ENCODE data around the gene ARL8A.

ARL8A gene

GRCh38 chr1:202165267-202165941, 20.9 kb upstream of the ARL8A start:
- no peak for DNase-seq (ENCODE audit: low read depth in 2 of 2)
- TF ChIP-seq CTCF (IDR thresholded peaks at IDR 0.05; ENCODE audit: low read depth, low read length) = no peak
- H3K4me3 ChIP-seq (replicated peaks in 1 of 2; ENCODE audit: low read depth in 2 of 2, low read length in 2 of 2) = no peak overlapping the region

- no peak for TF ChIP-seq CTCF (IDR thresholded peaks at IDR 0.05; ENCODE audit: low read depth, low read length)
- no peak overlapping the region for H3K4me3 ChIP-seq (replicated peaks in 1 of 2; ENCODE audit: low read depth in 2 of 2, low read length in 2 of 2)
- DNase-seq (ENCODE audit: low read depth in 2 of 2) = no peak
Measured at GRCh38 chr1:202164271-202165037, 19.9 kb upstream of the ARL8A start.

- no peak for DNase-seq (ENCODE audit: low read depth in 2 of 2)
- no peak overlapping the region for H3K4me3 ChIP-seq (replicated peaks in 1 of 2; ENCODE audit: low read depth in 2 of 2, low read length in 2 of 2)
- no peak for TF ChIP-seq CTCF (IDR thresholded peaks at IDR 0.05; ENCODE audit: low read depth, low read length)
Measured at GRCh38 chr1:202163281-202164270, 19.0 kb upstream of the ARL8A start.

GRCh38 chr1:202162418-202163280, 18.1 kb upstream of the ARL8A start:
- H3K4me3 ChIP-seq (replicated peaks in 1 of 2; ENCODE audit: low read depth in 2 of 2, low read length in 2 of 2) = no peak overlapping the region
- no peak for DNase-seq (ENCODE audit: low read depth in 2 of 2)
- no peak for TF ChIP-seq CTCF (IDR thresholded peaks at IDR 0.05; ENCODE audit: low read depth, low read length)

- no peak for DNase-seq (ENCODE audit: low read depth in 2 of 2)
- no peak overlapping the region for H3K4me3 ChIP-seq (replicated peaks in 1 of 2; ENCODE audit: low read depth in 2 of 2, low read length in 2 of 2)
- TF ChIP-seq CTCF (IDR thresholded peaks at IDR 0.05; ENCODE audit: low read depth, low read length) = no peak
Measured at GRCh38 chr1:202162047-202162417, 17.5 kb upstream of the ARL8A start.

Data from cardiac fibroblast (primary cell).